Progenitor cell of endocrine pancreas (in vitro differentiated cells): Measurements from ENCODE around the gene SH3GL1. TPM values are rescaled to one million over a fixed set of nuclear protein-coding genes. Genes with fewer than 3 reads are reported as not detected.
A peak's percentile ranks its signal among the peaks of the same experiment; 100 is the strongest.
"Not testable (repeated sequence)": the region's sequence is repeated elsewhere in the genome, so short reads cannot be mapped to it uniquely, and the experiment has no call there.

Experiments
- DNase-seq: peaks from one replicate; pipeline ENCODE4 v3.0.0; 2021; ENCODE audit warnings: low spot score; ENCODE audit not compliant: unreplicated experiment
- H3K27ac Mint-ChIP-seq: 2 replicates; pipeline ENCODE4 v1.8.0; 2021; ENCODE audit warnings: mild to moderate bottlenecking, moderate library complexity, mixed read lengths
- H3K27me3 Mint-ChIP-seq: 2 replicates; pipeline ENCODE4 v1.8.0; 2021; ENCODE audit warnings: mixed read lengths
- H3K36me3 Mint-ChIP-seq: 2 replicates; pipeline ENCODE4 v1.8.0; 2022; ENCODE audit warnings: mixed read lengths; ENCODE audit not compliant: insufficient read depth
- H3K4me1 Mint-ChIP-seq: 2 replicates; pipeline ENCODE4 v1.8.0; 2021; ENCODE audit warnings: low read depth, mixed read lengths
- H3K4me3 Mint-ChIP-seq: 2 replicates; pipeline ENCODE4 v1.8.0; 2021; ENCODE audit warnings: low read depth, mild to moderate bottlenecking, moderate library complexity, mixed read lengths
- H3K9me3 Mint-ChIP-seq: 2 replicates; pipeline ENCODE4 v1.8.0; 2021; ENCODE audit warnings: low read depth, mixed read lengths
- CTCF ChIP-seq: fragments of 200-600 bp; sonication (generic); IDR thresholded peaks from one replicate; pipeline ENCODE4 v1.5.0; 2021; ENCODE audit warnings: antibody characterized with exemption, mild to moderate bottlenecking; ENCODE audit not compliant: unreplicated experiment
- total RNA-seq: library from RNA; stranded (reverse); gene quantifications from 2 replicates; pipeline ENCODE4 v1.2.1, GENCODE V29; 2021

SH3GL1 gene
- total RNA-seq, 1 donor from 2014 or later, result 55.6 TPM

GRCh38 chr19:4338441-4339355 is 61.6 kb downstream of the SH3GL1 start, which contains the start of gene STAP2:
TSS of gene STAP2 (minus strand) at chr19:4338827. CDS start at chr19:4338753, 74 bp downstream.
- peak within 1 kb of the TSS; percentile 96 for H3K27ac Mint-ChIP-seq
- peaks cover 1% of the 10 kb centered on the region for H3K36me3 Mint-ChIP-seq
- peak within 1 kb of the TSS; percentile 89 for H3K4me3 Mint-ChIP-seq
- peaks cover 16% of the 10 kb centered on the region for H3K4me1 Mint-ChIP-seq
- H3K27me3 Mint-ChIP-seq, result no peaks in the 10 kb centered on the region
- no peak for TF ChIP-seq CTCF
- no peaks in the 10 kb centered on the region for H3K9me3 Mint-ChIP-seq
- DNase-seq, result no peak

GRCh38 chr19:4337906-4338440 is 62.4 kb downstream of the SH3GL1 start:
- DNase-seq, result no peak
- peak overlapping the region; percentile 89 for H3K4me3 Mint-ChIP-seq
- H3K36me3 Mint-ChIP-seq, result peaks cover 1% of the 10 kb centered on the region
- H3K27ac Mint-ChIP-seq, result peak overlapping the region; percentile 96
- no peaks in the 10 kb centered on the region for H3K9me3 Mint-ChIP-seq
- H3K27me3 Mint-ChIP-seq, result no peaks in the 10 kb centered on the region
- H3K4me1 Mint-ChIP-seq, result peaks cover 16% of the 10 kb centered on the region
- TF ChIP-seq CTCF, result no peak

- Mint-ChIP-seq H3K4me1 (peaks cover 9% of the 10 kb centered on the region), H3K36me3 (peaks cover 1% of the 10 kb centered on the region), H3K4me3 (no peak overlapping the region), H3K27me3 (no peaks in the 10 kb centered on the region), H3K27ac (no peak overlapping the region), H3K9me3 (no peaks in the 10 kb centered on the region)
- no peak for TF ChIP-seq CTCF
- DNase-seq, result no peak
Observed at GRCh38 chr19:4334929-4335570, 65.3 kb downstream of the SH3GL1 start.

- H3K9me3 Mint-ChIP-seq, result no peaks in the 10 kb centered on the region
- H3K27ac Mint-ChIP-seq, result no peak overlapping the region
- H3K4me3 Mint-ChIP-seq, result no peak overlapping the region
- no peak for DNase-seq
- TF ChIP-seq CTCF, result no peak
- H3K36me3 Mint-ChIP-seq, result peaks cover 3% of the 10 kb centered on the region
- peaks cover 2% of the 10 kb centered on the region for H3K4me1 Mint-ChIP-seq
- peaks cover 9% of the 10 kb centered on the region for H3K27me3 Mint-ChIP-seq
Observed at GRCh38 chr19:4329858-4330257, 70.5 kb downstream of the SH3GL1 start.

DNA sequence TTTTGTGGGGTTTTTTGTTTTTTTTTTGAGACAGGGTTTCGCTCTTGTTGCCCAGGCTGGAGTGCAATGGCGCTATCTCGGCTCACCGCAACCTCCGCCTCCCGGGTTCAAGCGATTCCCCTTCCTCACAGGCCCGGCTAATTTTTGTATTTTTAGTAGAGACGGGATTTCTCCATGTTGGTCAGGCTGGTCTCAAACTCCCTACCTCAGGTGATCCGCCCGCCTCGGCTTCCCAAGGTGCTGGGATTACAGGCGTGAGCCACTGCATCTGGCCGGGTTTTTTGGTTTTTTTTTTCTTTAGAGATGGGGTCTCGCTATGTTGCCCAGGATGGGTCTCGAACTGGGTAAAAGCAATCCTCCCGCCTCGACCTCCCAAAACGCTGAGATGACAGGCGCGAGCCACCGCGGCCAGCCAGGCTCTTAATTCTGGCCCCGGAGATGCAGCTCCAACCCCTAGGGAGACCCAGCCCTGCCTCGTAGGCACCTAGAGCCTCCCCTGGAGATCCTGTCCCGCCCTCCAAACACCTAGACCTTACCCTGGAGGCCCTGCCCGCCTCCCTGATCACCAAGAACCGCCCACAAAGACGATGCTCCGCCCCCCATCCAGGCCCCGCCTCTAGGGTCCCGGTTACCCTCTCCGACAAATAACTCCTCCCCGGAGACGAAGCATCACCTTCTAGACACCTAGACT is 71.2 kb downstream of the SH3GL1 start:
- H3K27me3 Mint-ChIP-seq, H3K27ac Mint-ChIP-seq, H3K36me3 Mint-ChIP-seq, H3K9me3 Mint-ChIP-seq, H3K4me1 Mint-ChIP-seq, DNase-seq: not testable (repeated sequence)
- peak overlapping the region; percentile 65 for H3K4me3 Mint-ChIP-seq
